ENCODE measurements around the gene PROM1.

Gene PROM1

DNA sequence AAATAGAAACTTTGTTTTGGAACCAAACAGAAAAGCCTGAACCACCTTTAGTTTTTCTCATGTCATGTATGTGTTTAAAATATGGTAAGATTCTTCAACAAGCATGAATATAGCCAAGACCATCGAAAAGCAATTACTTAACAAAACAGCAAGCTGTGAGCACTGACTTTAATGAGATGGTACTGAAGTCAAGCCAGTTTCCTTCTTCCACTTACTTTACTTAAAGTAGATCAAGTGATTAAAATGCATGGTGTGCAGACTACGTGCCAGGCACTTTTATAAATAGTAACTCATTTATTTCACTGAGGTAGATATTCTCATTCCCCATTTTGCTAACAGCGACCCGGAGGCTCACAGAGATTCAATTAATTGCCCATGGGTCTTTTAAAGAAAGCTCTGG, 74.7 kb downstream of the PROM1 start:
- peaks cover 25% of the 10 kb centered on the region for H3K36me3 Mint-ChIP-seq (ENCODE audit: low read depth)
- no peak for DNase-seq
- H3K9me3 Mint-ChIP-seq, result no peaks in the 10 kb centered on the region
- no peak overlapping the region for H3K27ac Mint-ChIP-seq
- peaks cover 6% of the 10 kb centered on the region for H3K27me3 Mint-ChIP-seq (ENCODE audit: low read depth, poor library complexity)
- peaks cover 19% of the 10 kb centered on the region for H3K4me1 Mint-ChIP-seq
- no peak overlapping the region for H3K4me3 Mint-ChIP-seq
- TF ChIP-seq CTCF (IDR thresholded peaks at IDR 0.05), result no peak

GRCh38 chr4:16007471-16008095, 76.2 kb downstream of the PROM1 start:
- Mint-ChIP-seq H3K27me3 (ENCODE audit: low read depth, poor library complexity) (no peaks in the 10 kb centered on the region), H3K4me3 (no peak overlapping the region), H3K4me1 (peaks cover 19% of the 10 kb centered on the region), H3K9me3 (no peaks in the 10 kb centered on the region), H3K27ac (no peak overlapping the region), H3K36me3 (ENCODE audit: low read depth) (peaks cover 15% of the 10 kb centered on the region)
- DNase-seq, result no peak
- TF ChIP-seq CTCF (IDR thresholded peaks at IDR 0.05), result no peak

GRCh38 chr4:16006771-16007446, 76.9 kb downstream of the PROM1 start:
- TF ChIP-seq CTCF (IDR thresholded peaks at IDR 0.05), result no peak
- Mint-ChIP-seq H3K4me3 (no peak overlapping the region), H3K27ac (no peak overlapping the region), H3K4me1 (peaks cover 19% of the 10 kb centered on the region), H3K9me3 (no peaks in the 10 kb centered on the region), H3K36me3 (ENCODE audit: low read depth) (peaks cover 11% of the 10 kb centered on the region), H3K27me3 (ENCODE audit: low read depth, poor library complexity) (no peaks in the 10 kb centered on the region)
- DNase-seq, result no peak

DNA sequence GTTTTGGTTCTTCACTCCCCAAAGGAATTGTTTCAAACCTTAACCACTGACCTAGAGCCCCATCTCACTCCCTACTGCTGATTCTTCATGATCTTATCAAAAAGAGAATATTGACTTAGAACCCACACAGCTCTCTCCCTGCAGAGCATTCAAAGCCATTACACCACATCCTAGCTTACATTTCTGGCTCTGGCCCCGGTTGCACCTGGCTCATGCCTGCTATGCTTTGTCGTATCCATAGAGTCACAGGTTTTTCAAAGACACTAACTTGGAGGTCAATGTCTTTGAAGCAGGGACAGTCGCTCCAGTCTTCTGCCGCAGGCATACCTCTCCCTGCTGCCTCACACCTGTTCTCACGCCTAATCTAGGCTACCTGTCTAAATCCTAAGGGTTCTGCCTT, 78.1 kb downstream of the PROM1 start:
- Mint-ChIP-seq H3K9me3 (no peaks in the 10 kb centered on the region), H3K27ac (no peak overlapping the region), H3K4me3 (no peak overlapping the region), H3K4me1 (peaks cover 19% of the 10 kb centered on the region), H3K36me3 (ENCODE audit: low read depth) (peaks cover 4% of the 10 kb centered on the region), H3K27me3 (ENCODE audit: low read depth, poor library complexity) (no peaks in the 10 kb centered on the region)
- DNase-seq, result no peak
- no peak for TF ChIP-seq CTCF (IDR thresholded peaks at IDR 0.05)

GRCh38 chr4:16001484-16001858, 82.4 kb downstream of the PROM1 start:
- Mint-ChIP-seq H3K27ac (no peak overlapping the region), H3K9me3 (no peaks in the 10 kb centered on the region), H3K27me3 (ENCODE audit: low read depth, poor library complexity) (no peaks in the 10 kb centered on the region), H3K4me3 (no peak overlapping the region), H3K36me3 (ENCODE audit: low read depth) (no peaks in the 10 kb centered on the region), H3K4me1 (peaks cover 9% of the 10 kb centered on the region)
- DNase-seq, result peak; percentile 46
- peak; percentile 77 for TF ChIP-seq CTCF (IDR thresholded peaks at IDR 0.05)
